ENCODE results near the gene COL1A1.

DNA sequence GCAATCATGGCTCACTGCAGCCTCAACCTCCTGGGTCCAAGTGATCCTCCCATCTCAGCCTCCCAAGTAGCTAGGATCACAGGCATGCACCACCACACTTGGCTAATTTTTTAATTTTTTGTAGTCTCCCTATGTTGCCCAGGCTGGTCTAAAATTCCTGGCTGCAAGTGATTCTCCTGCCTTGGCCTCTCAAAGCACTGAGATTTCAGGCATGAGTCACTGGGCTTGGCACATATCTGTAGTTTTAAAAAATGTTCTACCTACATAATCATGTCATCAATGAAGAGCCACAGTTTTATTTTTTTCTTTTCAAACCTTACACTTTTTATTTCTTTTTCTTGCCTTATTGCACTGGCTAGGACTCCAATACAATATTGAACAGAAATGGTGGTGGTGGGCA is 33.1 kb upstream of the COL1A1 start:
- TF ChIP-seq SIN3A (IDR thresholded peaks at IDR 0.05; ENCODE audit: borderline replicate concordance, insufficient read depth, low read length) (no peak), TAF1 (IDR thresholded peaks at IDR 0.05; ENCODE audit: borderline replicate concordance, insufficient read depth, low read length) (no peak)
- TF ChIP-seq, protein P1, sequence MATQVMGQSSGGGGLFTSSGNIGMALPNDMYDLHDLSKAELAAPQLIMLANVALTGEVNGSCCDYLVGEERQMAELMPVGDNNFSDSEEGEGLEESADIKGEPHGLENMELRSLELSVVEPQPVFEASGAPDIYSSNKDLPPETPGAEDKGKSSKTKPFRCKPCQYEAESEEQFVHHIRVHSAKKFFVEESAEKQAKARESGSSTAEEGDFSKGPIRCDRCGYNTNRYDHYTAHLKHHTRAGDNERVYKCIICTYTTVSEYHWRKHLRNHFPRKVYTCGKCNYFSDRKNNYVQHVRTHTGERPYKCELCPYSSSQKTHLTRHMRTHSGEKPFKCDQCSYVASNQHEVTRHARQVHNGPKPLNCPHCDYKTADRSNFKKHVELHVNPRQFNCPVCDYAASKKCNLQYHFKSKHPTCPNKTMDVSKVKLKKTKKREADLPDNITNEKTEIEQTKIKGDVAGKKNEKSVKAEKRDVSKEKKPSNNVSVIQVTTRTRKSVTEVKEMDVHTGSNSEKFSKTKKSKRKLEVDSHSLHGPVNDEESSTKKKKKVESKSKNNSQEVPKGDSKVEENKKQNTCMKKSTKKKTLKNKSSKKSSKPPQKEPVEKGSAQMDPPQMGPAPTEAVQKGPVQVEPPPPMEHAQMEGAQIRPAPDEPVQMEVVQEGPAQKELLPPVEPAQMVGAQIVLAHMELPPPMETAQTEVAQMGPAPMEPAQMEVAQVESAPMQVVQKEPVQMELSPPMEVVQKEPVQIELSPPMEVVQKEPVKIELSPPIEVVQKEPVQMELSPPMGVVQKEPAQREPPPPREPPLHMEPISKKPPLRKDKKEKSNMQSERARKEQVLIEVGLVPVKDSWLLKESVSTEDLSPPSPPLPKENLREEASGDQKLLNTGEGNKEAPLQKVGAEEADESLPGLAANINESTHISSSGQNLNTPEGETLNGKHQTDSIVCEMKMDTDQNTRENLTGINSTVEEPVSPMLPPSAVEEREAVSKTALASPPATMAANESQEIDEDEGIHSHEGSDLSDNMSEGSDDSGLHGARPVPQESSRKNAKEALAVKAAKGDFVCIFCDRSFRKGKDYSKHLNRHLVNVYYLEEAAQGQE (IDR thresholded peaks at IDR 0.05; ENCODE audit: insufficient read depth in 1 of 2, low read depth in 2 of 2, low read length in 2 of 2) = no peak

Data from PFSK-1 (cell line).